ENCODE data around the gene ATF7IP.

ATF7IP gene

GRCh38 chr12:14505626-14506596 lies 140.4 kb downstream of the ATF7IP start:
- no peak for DNase-seq (ENCODE audit: low read depth)

GRCh38 chr12:14510574-14510973 lies 145.1 kb downstream of the ATF7IP start:
- no peak for DNase-seq (ENCODE audit: low read depth)

- no peak for DNase-seq (ENCODE audit: low read depth)
These were observed 148.8 kb downstream of the ATF7IP start for GRCh38 chr12:14514154-14514842.

DNA sequence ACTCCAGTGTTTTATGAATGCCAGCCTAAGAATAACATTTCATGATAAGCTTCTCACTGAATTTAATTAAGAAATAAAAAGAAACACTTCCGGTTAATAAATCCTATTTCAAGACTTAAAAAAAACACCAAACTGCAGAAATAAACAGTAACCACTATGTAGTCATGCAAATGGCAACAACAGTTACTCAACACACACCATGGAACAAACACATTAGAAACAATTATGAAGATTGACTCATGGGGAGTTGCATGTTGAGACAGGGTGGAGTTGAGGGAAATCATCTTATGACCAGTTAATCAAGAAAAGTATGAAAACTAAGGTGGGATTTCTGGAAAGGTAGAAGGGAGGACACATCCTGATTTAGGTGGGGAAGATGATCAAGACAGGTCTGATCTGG lies 149.5 kb downstream of the ATF7IP start:
- no peak for DNase-seq (ENCODE audit: low read depth)

- DNase-seq (ENCODE audit: low read depth), result no peak
These were observed 156.3 kb downstream of the ATF7IP start for GRCh38 chr12:14521822-14522221.

DNA sequence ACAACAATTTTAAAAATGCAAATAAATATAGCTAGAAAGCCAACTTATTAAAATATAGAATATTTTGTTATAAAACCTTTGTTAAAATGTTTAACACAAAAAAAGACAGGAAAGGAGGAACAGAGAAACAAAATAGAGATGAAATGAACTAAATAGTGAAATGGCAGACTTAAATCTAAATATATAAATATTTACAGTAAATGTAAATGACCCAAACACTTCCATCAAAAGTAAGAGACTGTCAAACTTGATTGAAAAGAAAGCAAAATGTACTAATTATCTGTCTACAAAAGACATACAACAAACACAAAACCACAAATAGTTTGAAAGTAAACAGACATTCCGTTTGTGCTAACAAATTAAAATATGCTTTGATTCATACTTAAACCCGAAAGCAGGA lies 160.5 kb downstream of the ATF7IP start:
- DNase-seq (ENCODE audit: low read depth), result no peak

DNA sequence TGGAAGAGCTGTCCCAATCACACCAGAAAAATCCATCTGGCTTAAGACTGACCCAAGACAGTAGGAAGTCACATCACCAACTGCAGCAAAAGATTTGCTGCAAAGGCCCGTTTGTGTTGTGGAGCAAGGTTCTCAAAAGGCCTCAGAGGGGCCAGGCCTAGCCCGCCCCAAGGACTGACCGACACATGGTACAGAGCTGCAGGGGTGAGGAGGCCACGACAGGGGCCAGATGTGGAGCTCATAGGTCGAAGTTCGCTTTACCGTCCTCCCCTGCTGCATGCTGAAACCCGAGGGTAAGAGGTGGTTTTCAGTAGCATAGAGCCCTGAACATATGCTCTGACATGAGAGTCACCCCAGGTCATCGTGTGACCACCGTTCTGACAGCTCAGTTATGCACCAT lies 166.7 kb downstream of the ATF7IP start:
- no peak for DNase-seq (ENCODE audit: low read depth)

- DNase-seq (ENCODE audit: low read depth), result no peak
These were observed 171.6 kb downstream of the ATF7IP start for GRCh38 chr12:14537088-14537487.

- no peak for DNase-seq (ENCODE audit: low read depth)
These were observed 175.4 kb downstream of the ATF7IP start for GRCh38 chr12:14540801-14541462.

DNA sequence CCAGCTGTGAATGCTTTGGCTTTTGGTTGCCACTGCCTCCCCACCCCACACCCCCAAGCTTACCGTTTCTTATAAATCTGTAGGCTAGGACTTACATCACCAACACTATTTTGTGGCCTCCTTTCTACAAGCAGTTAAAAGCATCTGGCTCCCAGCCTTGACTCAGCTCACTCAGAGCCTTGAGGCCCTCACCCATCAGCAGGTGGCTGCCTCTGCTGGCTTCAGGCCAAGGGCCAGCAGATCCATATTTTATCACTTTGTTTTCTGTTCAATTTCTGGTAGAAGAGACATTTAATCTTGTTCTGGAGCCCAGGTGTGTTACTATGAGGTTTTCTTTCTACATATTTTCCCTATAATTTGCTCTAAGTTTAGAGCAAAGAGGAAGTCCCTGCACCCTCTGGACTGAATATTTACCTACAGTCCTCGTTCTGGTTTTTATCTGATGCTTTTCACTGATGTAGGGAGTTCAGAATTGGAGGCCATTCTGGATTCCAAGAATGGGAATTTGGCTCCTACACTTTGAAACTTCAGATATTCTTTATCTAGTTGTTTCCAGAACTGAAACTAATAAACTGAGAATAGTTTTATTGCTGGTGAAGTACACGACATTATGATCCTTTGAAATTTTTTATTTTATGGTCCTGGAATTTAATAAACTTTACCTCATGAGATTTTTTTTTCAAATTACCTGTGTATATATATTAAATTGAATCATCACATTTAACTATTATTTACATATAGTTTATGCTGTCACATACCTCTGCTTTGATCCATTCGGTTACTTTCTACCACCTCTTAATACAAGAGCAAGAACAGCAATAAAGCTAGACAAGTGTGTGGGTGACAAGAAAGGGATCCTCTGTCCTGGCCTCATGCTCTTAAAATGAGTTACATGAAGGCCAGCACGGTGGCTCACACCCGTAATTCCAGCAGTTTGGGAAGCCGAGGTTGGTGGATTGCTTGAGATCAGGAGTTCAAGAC lies 180.0 kb downstream of the ATF7IP start:
- DNase-seq (ENCODE audit: low read depth), result no peak

DNA sequence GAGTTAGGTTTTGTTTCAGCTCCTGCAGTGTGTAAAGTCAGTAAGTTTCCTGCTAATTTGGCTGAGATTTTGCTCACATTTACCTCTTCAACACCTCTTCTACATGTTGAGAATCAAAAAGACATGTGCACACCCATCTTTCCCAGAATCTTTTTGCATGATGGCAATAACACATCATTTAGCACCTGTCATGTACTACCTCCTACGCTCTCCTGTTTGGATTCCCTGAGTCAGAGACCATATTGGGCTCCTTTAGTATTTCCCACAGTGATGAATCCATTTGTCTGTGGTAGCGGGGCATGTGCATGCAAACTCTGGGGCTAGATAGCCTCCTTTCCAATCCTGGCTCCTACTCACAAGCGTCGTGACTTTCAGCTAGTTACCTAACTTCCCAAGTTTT lies 182.1 kb downstream of the ATF7IP start:
- no peak for DNase-seq (ENCODE audit: low read depth)

GRCh38 chr12:14548609-14549008 lies 183.1 kb downstream of the ATF7IP start:
- no peak for DNase-seq (ENCODE audit: low read depth)
